B cell (primary cell): ENCODE data around the gene MAL.

Experiments
- CTCF ChIP-seq: fragments of 200-600 bp; IDR thresholded peaks from one replicate; pipeline ENCODE4 v1.8.0; 2022; ENCODE audit warnings: antibody characterized with exemption, mild to moderate bottlenecking
- EZH2 ChIP-seq: IDR thresholded peaks from 2 replicates; pipeline ENCODE4 v1.6.1; 2012; ENCODE audit warnings: borderline replicate concordance, low read depth, mild to moderate bottlenecking, moderate library complexity, low read length; ENCODE audit not compliant: insufficient read depth, poor library complexity, severe bottlenecking

DNA sequence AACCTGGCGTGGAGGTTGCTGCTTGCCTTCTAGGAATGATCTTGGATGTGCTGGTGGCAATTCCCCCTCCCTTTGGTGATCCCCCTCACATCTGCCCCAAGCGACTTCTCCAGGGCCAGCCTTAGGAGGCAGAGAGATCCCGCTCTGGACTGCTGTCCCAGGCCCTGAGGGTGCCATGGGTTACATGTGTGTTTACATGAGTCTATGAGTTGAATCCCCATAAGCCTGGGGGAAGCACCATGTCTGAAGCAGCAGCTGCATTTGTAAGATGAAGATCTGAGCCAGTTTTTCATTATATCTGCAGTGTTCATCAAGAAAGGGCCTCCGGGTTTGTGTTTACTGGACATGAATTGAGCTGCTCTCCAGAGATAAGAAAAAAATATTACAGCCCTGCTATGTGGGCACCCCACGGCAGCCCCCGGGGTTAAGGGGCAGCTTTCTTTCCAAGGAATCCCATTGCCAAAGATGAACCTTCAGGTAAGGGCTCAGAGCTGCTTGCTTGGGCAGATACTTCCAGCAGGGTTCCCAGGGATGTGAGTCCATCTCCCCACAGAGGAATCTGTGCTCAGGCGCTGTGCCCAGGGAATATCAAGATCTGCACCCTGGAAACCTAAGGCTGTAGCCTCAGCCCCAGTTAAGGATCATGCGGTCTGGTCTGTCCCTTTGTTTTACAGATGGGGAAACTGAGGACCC lies 50.1 kb downstream of the MAL start:
- TF ChIP-seq CTCF (no peak), EZH2 (no peak)
